Inflammatory macrophage treated with lipopolysaccharide for 4 hours (primary cell): ENCODE data around the gene TMEM255A.

Experiments used
- DNase-seq: peaks from one replicate; pipeline ENCODE4 v3.0.0-alpha.2; 2020

TMEM255A gene

DNA sequence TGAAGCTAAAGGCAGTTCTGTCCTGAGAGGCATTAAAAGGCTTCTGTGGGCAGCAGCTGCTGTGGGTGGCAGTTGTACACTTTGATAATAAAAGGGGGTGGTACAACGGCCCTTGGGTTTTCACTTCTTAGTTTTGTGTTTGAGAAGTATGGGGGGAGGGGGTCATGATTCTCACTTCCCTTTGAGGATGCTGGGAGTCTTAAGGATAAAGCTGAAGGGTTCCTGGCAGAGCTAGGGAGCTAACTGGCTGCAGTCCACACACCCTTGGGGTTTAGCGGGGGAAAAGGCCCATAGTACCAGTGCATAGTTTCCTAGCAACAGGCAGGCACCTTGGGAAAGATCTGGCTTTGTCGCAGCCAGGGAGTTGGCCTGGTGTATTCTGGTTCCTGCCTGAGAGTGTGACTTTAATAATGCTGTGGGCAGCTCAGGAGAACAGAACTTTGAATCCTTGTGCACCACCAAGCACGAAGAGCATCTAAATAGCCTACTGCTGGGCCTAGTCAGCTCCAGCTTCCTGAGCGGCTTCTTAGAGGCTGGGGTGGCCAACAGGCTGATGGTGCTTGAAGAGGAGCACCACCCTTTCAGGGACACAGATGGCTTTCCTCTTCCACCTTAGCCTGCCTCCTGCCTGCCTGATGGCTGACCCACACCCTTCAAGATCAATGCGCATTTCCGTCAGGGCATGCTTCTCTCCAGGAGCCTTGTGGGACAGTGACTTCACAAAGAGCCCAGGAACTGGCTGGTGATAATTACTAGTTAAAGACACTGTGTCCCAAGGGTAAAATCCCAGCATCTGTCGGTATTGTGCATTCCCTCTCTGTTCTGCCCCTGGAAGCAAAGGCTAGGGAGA, 48.2 kb downstream of the TMEM255A start:
- peak; percentile 37 for DNase-seq

- no peak for DNase-seq
Observed at GRCh38 chrX:120260369-120260768, 50.9 kb downstream of the TMEM255A start.

DNA sequence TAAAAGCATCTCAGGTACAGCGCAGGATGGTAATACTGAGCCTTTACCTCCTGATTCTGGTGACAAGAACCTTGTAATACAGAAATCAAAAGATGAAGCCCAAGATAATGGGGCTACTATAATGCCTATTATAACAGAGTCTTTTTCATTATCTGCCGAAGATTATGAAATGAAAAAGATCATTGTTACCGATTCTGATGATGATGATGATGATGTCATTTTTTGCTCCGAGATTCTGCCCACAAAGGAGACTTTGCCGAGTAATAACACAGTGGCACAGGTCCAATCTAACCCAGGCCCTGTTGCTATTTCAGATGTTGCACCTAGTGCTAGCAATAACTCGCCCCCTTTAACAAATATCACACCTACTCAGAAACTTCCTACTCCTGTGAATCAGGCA, 57.5 kb downstream of the TMEM255A start:
- no peak for DNase-seq

- peak; percentile 23 for DNase-seq
Observed at GRCh38 chrX:120251471-120252011, 59.7 kb downstream of the TMEM255A start.

- DNase-seq = peak; percentile 93
Observed at GRCh38 chrX:120250522-120251271, 60.6 kb downstream of the TMEM255A start, which contains the start of gene ZBTB33. ZBTB33 (plus strand) TSS chrX:120250812; CDS start chrX:120253416, 2,604 bp downstream.

GRCh38 chrX:120244735-120245498, 66.3 kb downstream of the TMEM255A start:
- peak; percentile 58 for DNase-seq

- DNase-seq = no peak
Observed at GRCh38 chrX:120244395-120244734, 66.9 kb downstream of the TMEM255A start.

DNA sequence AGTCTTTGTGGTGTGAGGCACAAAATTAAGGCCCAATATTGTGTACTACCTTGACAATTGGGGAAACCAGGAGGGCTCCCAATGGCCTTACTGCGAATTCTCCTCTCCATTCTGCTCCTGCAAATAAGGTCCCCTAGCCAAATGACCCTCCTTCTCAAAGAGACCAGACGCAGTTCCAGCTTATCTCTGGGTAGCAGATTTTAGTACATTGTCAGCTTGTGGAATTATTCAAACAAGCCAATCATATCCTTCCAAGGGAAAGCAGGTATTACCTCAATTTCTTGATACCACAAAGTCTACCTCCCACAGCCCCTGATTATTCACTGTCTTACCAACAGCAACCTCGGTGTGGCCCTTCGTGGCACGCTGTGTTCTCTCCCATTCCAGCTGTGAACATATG, 68.4 kb downstream of the TMEM255A start:
- no peak for DNase-seq

DNA sequence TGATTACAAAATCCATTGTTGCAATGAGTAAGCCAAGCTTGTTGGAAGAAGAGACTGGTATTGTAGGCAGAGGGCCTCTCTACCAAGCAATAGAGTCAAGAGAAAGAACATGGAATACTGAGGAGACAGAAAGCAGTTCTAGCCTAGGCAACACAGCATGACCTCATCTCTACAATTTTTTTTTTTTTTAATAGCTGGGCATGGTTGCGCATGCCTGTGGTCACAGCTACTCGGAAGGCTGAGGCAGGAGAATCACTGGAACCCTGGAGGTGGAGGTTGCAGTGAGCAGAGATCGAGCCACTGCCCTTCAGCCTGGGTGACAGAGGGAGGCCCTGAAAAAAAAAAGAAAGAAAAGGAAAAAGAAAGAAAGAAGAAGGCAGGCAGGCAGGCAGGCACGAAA, 72.3 kb downstream of the TMEM255A start:
- no peak for DNase-seq

DNA sequence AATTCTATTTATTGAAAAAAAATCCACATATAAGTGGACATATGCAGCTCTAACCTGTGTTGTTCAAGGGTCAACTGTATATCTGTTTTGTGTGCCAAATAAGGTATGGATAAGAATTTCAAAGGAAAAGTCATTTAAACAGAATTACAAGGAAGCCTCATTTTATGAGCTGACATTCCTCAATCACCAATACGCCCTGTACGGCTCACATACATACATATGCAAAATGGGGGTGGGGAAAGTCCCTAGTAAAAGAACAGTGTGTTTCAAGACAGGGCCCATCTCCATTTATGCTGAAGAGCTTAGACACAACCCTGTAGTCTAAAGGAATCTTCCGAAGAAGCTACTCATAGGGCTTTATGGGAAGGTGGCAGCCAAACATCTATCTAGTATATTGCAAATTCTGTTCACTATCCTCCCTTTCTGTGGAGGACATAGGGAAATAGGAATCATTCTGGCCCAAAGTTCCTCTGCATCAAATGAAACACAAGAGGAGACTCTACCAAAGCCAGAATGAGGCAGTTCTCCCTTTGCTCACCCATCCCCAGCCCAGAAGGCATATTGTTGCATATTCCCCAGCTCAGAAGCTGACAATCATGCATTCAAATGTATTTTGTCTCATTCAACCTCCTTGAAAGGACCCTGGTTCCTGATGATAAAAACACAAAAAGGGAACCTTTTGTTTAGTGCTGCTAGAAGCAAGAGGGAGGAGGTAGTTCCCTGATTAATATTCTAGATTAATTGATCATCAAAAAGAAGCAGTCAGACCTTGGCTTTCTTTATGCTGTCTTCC, 74.4 kb downstream of the TMEM255A start:
- no peak for DNase-seq

- no peak for DNase-seq
Observed at GRCh38 chrX:120235284-120235683, 76.0 kb downstream of the TMEM255A start.

GRCh38 chrX:120228187-120228908, 82.9 kb downstream of the TMEM255A start:
- DNase-seq = no peak

DNA sequence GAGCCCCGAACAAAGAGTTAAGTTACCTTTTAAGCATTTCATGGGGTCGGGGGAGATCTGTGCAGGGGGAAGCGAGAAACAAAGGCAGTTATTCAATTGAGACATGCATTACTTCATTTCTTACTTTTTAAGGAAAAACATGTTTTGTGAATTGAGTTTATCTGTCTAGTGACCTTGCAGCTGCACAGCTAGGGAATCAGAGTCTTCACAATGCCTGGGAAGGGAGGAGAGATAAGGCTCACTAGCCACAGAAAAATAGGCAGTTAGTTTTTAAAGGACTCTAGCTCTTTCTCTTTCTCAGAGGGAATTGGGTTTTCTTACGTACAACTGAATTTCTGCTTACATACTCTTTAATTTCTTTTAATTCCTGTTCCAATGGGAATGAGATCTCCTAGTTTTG, 86.9 kb downstream of the TMEM255A start:
- no peak for DNase-seq

GRCh38 chrX:120223374-120223773, 87.9 kb downstream of the TMEM255A start:
- no peak for DNase-seq

DNA sequence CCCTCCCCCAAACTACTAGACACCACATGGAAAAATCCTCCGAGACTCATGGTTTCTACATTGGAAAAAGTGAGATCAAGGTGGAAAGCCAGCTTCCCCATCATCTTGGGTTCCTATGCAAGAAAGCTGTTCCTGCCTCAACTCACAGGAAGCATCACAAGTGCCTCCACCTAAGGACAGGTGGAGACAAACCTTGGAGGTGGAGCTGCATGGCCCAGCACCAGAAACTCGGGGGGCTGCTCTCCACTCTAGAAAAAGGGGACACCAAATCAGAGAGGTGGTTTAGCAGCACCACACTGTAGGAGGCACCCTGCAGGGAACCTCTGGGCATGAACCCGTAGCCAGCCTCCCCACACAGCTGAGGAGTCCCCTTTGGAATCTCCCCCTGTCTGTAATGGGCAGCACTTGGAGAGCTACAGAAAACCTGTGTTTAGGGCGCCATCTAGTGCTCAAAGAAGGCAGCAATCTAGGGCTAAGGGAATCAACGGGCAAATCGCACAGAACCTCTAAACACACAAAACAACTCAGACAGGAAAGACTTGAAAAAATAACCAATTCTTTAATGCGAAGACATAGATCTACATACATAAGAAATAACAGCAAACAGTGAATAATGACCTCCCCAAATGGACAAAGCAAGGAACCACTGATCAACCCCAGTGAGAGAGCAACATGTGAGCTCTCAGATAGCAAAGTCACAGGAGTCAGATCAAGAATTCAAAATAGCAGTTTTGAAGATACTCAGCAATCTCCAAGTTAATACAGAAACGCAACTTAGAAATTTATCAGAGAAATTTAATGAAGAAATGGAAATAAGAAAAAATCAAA, 97.6 kb downstream of the TMEM255A start:
- DNase-seq = peak; percentile 59
